Glutamatergic neuron (in vitro differentiated cells): ENCODE results near the gene ZBTB33. TPM values are rescaled to one million over a fixed set of nuclear protein-coding genes. Genes with fewer than 3 reads are reported as not detected.
A peak's percentile ranks its signal among the peaks of the same experiment; 100 is the strongest.

Source experiments
- DNase-seq: peaks from one replicate; pipeline ENCODE4 v3.0.0; 2022
- H3K27ac Mint-ChIP-seq: one replicate; pipeline ENCODE4 v1.8.0; 2020; ENCODE audit warnings: mild to moderate bottlenecking, mixed read lengths, inconsistent platforms; ENCODE audit not compliant: unreplicated experiment
- H3K27me3 Mint-ChIP-seq: one replicate; pipeline ENCODE4 v1.8.0; 2020; ENCODE audit warnings: mild to moderate bottlenecking, moderate library complexity, mixed read lengths, inconsistent platforms; ENCODE audit not compliant: unreplicated experiment
- H3K36me3 Mint-ChIP-seq: one replicate; pipeline ENCODE4 v1.8.0; 2020; ENCODE audit warnings: mild to moderate bottlenecking, mixed read lengths, inconsistent platforms; ENCODE audit not compliant: unreplicated experiment
- H3K4me1 Mint-ChIP-seq: one replicate; pipeline ENCODE4 v1.8.0; 2020; ENCODE audit warnings: mild to moderate bottlenecking, low read depth, mixed read lengths, inconsistent platforms; ENCODE audit not compliant: unreplicated experiment
- H3K4me3 Mint-ChIP-seq: one replicate; pipeline ENCODE4 v1.8.0; 2020; ENCODE audit warnings: mild to moderate bottlenecking, mixed read lengths, inconsistent platforms; ENCODE audit not compliant: unreplicated experiment
- H3K9me3 Mint-ChIP-seq: one replicate; pipeline ENCODE4 v1.8.0; 2020; ENCODE audit warnings: mild to moderate bottlenecking, moderate library complexity, mixed read lengths, inconsistent platforms; ENCODE audit not compliant: unreplicated experiment
- CTCF ChIP-seq: fragments of 200-600 bp; sonication (generic); IDR thresholded peaks from one replicate; pipeline ENCODE4 v1.5.0; 2021; ENCODE audit not compliant: partially characterized antibody, unreplicated experiment
- total RNA-seq: library from RNA; stranded (reverse); fragmentation: NEBNext Ultra II Directional; extraction: Animal tissue kit (Norgen Biotek cat#: 25700); gene quantifications from one replicate; pipeline ENCODE4 v1.2.1, GENCODE V29; 2021; ENCODE audit not compliant: unreplicated experiment

Gene ZBTB33
- total RNA-seq, 1 donor from 2014 or later, result 24.3 TPM

GRCh38 chrX:120213438-120214265 is 37.0 kb upstream of the ZBTB33 start:
- Mint-ChIP-seq H3K4me3 (no peak overlapping the region), H3K9me3 (peaks cover 2% of the 10 kb centered on the region), H3K27me3 (no peaks in the 10 kb centered on the region), H3K4me1 (no peaks in the 10 kb centered on the region), H3K27ac (no peak overlapping the region), H3K36me3 (no peaks in the 10 kb centered on the region)
- TF ChIP-seq CTCF, result peak; percentile 38
- DNase-seq, result peak; percentile 59

- no peaks in the 10 kb centered on the region for H3K27me3 Mint-ChIP-seq
- peaks cover 6% of the 10 kb centered on the region for H3K36me3 Mint-ChIP-seq
- H3K9me3 Mint-ChIP-seq, result no peaks in the 10 kb centered on the region
- no peak for DNase-seq
- H3K4me3 Mint-ChIP-seq, result no peak overlapping the region
- H3K4me1 Mint-ChIP-seq, result no peaks in the 10 kb centered on the region
- TF ChIP-seq CTCF, result no peak
- H3K27ac Mint-ChIP-seq, result no peak overlapping the region
Measured at GRCh38 chrX:120223374-120223773, 27.2 kb upstream of the ZBTB33 start.

GRCh38 chrX:120224388-120224787 is 26.2 kb upstream of the ZBTB33 start:
- no peak overlapping the region for H3K27ac Mint-ChIP-seq
- no peak for TF ChIP-seq CTCF
- DNase-seq, result no peak
- H3K4me1 Mint-ChIP-seq, result no peaks in the 10 kb centered on the region
- no peaks in the 10 kb centered on the region for H3K9me3 Mint-ChIP-seq
- H3K36me3 Mint-ChIP-seq, result peaks cover 6% of the 10 kb centered on the region
- H3K27me3 Mint-ChIP-seq, result no peaks in the 10 kb centered on the region
- H3K4me3 Mint-ChIP-seq, result no peak overlapping the region

- DNase-seq, result no peak
- H3K27me3 Mint-ChIP-seq, result no peaks in the 10 kb centered on the region
- no peak overlapping the region for H3K4me3 Mint-ChIP-seq
- no peaks in the 10 kb centered on the region for H3K4me1 Mint-ChIP-seq
- no peak overlapping the region for H3K27ac Mint-ChIP-seq
- no peak for TF ChIP-seq CTCF
- no peaks in the 10 kb centered on the region for H3K36me3 Mint-ChIP-seq
- no peaks in the 10 kb centered on the region for H3K9me3 Mint-ChIP-seq
Measured at GRCh38 chrX:120228187-120228908, 22.3 kb upstream of the ZBTB33 start.

GRCh38 chrX:120235284-120235683 is 15.3 kb upstream of the ZBTB33 start:
- Mint-ChIP-seq H3K36me3 (no peaks in the 10 kb centered on the region), H3K27me3 (no peaks in the 10 kb centered on the region), H3K4me3 (no peak overlapping the region), H3K4me1 (no peaks in the 10 kb centered on the region), H3K27ac (no peak overlapping the region), H3K9me3 (no peaks in the 10 kb centered on the region)
- no peak for TF ChIP-seq CTCF
- DNase-seq, result no peak
